GM12892 (cell line): ENCODE results near the gene RGS17.
"Not testable (repeated sequence)": the region's sequence is repeated elsewhere in the genome, so short reads cannot be mapped to it uniquely, and the experiment has no call there.

Source experiments
- DNase-seq: peaks from one replicate; pipeline ENCODE4 v3.0.0; 2011; ENCODE audit not compliant: insufficient read length
- FAIRE-seq: peaks from 2 replicates; lab custom pipeline; 2011; peaks lifted over from hg19 to GRCh38; lab: Jason Lieb, UNC
- POLR2A ChIP-seq: IDR thresholded peaks from 2 replicates; pipeline ENCODE4 v1.6.1; 2011; ENCODE audit warnings: low read depth, low read length, control low read depth
- POLR2AphosphoS5 ChIP-seq: IDR thresholded peaks from 2 replicates; pipeline ENCODE4 v1.6.1; 2011; ENCODE audit warnings: low read depth, low read length, control low read depth
- TAF1 ChIP-seq: IDR thresholded peaks from 2 replicates; pipeline ENCODE4 v1.6.1; 2011; ENCODE audit warnings: low read depth, mild to moderate bottlenecking, control low read depth, low read length, borderline replicate concordance

RGS17 gene

DNA sequence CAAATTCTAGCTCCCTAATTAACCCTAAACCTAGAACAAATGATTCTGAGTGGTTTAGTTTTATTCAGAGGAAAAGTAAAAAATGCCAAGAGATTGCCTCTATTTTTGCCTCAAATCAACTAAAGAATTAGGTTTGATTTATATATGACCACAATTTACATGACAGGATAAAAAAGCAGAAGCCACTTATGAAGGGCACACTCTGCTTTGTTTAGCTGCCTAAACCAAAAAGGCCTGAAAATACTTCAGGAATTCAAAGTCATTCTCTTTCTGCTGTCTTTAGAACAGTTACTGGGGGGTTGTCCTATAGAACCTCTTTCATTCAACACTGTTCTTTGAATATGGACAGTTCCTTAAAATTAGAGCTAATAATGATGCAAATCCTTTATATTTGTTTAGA lies 153.5 kb downstream of the RGS17 start:
- TF ChIP-seq POLR2AphosphoS5 (no peak), TAF1 (no peak), POLR2A (no peak)
- FAIRE-seq = no peak
- no peak for DNase-seq

- no peak for TF ChIP-seq POLR2A
- no peak for TF ChIP-seq TAF1
- TF ChIP-seq POLR2AphosphoS5 = no peak
- no peak for DNase-seq
- no peak for FAIRE-seq
Measured at GRCh38 chr6:152976749-152977148, 154.3 kb downstream of the RGS17 start.

GRCh38 chr6:152975204-152975915 lies 155.7 kb downstream of the RGS17 start:
- TF ChIP-seq POLR2AphosphoS5 = no peak
- TF ChIP-seq TAF1 = no peak
- no peak for TF ChIP-seq POLR2A
- DNase-seq (no peak), FAIRE-seq (peak; percentile 70)

- FAIRE-seq (no peak), DNase-seq (no peak)
- no peak for TF ChIP-seq POLR2AphosphoS5
- no peak for TF ChIP-seq TAF1
Measured at GRCh38 chr6:152973916-152974315, 157.2 kb downstream of the RGS17 start.

- FAIRE-seq = no peak
- TF ChIP-seq TAF1 = no peak
- peak; percentile 33; the same call in 1 of the 2 replicates for TF ChIP-seq POLR2A
- peak; percentile 62; the same call in 1 of the 2 replicates for TF ChIP-seq POLR2AphosphoS5
Measured at GRCh38 chr6:152969688-152970418, 161.2 kb downstream of the RGS17 start.

DNA sequence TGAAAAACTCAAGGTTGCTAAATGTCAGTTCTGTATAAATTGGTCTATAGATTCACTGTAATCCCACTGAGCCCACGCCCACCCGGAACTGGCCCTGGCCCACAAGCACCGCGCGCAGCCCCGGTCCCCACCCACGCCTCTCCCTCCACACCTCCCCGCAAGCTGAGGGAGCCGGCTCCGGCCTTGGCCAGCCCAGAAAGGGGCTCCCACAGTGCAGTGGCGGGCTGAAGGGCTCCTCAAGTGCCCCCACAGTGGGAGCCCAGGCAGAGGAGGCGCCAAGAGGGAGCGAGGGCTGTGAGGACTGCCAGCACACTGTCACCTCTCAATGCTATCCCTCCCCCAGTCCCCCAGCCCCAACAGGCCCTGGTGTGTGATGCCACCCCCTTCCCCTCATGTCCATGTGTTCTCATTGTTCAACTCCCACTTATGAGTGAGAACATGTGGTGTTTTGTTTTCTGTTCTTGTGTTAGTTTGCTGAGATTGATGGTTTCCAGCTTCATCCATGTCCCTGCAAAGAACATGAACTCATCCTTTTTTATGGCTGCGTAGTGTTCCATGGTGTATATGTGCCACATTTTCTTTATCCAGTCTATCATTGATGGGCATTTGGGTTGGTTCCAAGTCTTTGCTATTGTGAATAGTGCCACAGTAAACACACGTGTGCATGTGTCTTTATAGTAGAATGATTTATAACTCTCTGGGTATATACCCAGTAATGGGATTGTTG lies 164.8 kb downstream of the RGS17 start:
- not testable (repeated sequence) for FAIRE-seq, DNase-seq

More at GRCh38 chr6:152969688-152970418, 161.2 kb downstream of the RGS17 start:
- DNase-seq = no peak

DNA sequence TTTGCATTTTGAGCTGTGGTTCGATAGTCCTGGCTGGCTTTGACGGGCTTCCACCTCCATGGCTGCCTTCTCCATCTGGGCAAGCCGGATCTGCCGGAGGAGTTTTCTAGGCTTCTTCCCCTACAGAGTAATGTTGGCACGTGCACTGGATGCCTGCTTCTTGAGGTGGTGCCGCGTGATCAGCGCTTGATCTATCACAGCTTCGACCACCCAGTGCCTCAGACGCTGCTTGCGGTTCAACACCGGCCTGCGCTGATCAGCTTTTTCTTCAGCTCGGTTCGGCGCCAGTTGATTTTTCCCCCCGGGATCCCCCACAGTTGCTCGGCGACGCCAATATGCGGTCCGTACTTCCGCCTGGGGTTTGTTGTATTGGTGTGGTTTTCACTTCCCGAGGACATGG lies 171.7 kb downstream of the RGS17 start:
- DNase-seq (no peak), FAIRE-seq (no peak)
- no peak for TF ChIP-seq TAF1
- no peak for TF ChIP-seq POLR2A
- no peak for TF ChIP-seq POLR2AphosphoS5

- no peak for FAIRE-seq
- DNase-seq = no peak
- no peak for TF ChIP-seq POLR2A
- TF ChIP-seq POLR2AphosphoS5 = no peak
- no peak for TF ChIP-seq TAF1
Measured at GRCh38 chr6:152957796-152958195, 173.3 kb downstream of the RGS17 start.
